Suprapubic skin (tissue), 4 donors: Measurements from ENCODE around the gene MRPS23. TPM values are rescaled to one million over a fixed set of nuclear protein-coding genes. Genes with fewer than 3 reads are reported as not detected.

ENCODE experiments used
- DNase-seq, 2 donors: peaks; one replicate each; pipeline ENCODE4 v3.0.0-alpha.2; 2019; ENCODE audit warnings: low spot score in 2 of 2
- H3K27ac ChIP-seq: fragments of 200-600 bp; sonication (generic); one replicate; pipeline ENCODE4 v1.5.1; 2019
- H3K27me3 ChIP-seq: fragments of 200-600 bp; sonication (generic); one replicate; pipeline ENCODE4 v1.5.1; 2019
- H3K36me3 ChIP-seq: fragments of 200-600 bp; sonication (generic); one replicate; pipeline ENCODE4 v1.5.1; 2019
- H3K4me1 ChIP-seq: fragments of 200-600 bp; sonication (generic); one replicate; pipeline ENCODE4 v1.5.1; 2019
- H3K4me3 ChIP-seq: fragments of 200-600 bp; sonication (generic); one replicate; pipeline ENCODE4 v1.5.1; 2019; ENCODE audit warnings: mild to moderate bottlenecking
- H3K9me3 ChIP-seq: fragments of 200-600 bp; sonication (generic); one replicate; pipeline ENCODE4 v1.5.1; 2019
- EP300 ChIP-seq: sonication (generic); formaldehyde crosslinking; IDR thresholded peaks from one replicate; pipeline ENCODE4 v1.6.1; 2017; ENCODE audit warnings: antibody characterized with exemption
- POLR2A ChIP-seq, 2 donors: fragments of 450-650 bp; IDR thresholded peaks; one replicate each; pipeline ENCODE4 v1.6.1; 2017; ENCODE audit warnings: antibody characterized with exemption in 2 of 2, mild to moderate bottlenecking in 2 of 2, moderate library complexity in 2 of 2
- POLR2AphosphoS5 ChIP-seq, 3 donors: sonication (generic); formaldehyde crosslinking; IDR thresholded peaks; one replicate each; pipeline ENCODE4 v1.6.1; 2017; ENCODE audit warnings: antibody characterized with exemption in 3 of 3
- WGBS: methylation state at CpG from one replicate; pipeline ENCODE4 v1.1.5; 2018; 5-methylcytosine and 5-hydroxymethylcytosine counted together
- total RNA-seq, 4 donors: library from RNA; depleted of rRNA; stranded (reverse); fragments of >200 nt; gene quantifications; one replicate each; pipeline ENCODE4 v1.1.0, GENCODE V29; 2016
- TF ChIP-seq, protein P1 (sequence below), 2 donors: fragments of 200-600 bp in 1 of 2; fragments of 450-650 bp in 1 of 2; sonication (generic) in 1 of 2; IDR thresholded peaks; one replicate each; pipeline ENCODE4 v1.5.1; 2016 to 2019; ENCODE audit warnings: antibody characterized with exemption in 2 of 2, mild to moderate bottlenecking in 1 of 2, moderate library complexity in 1 of 2

The MRPS23 gene
- total RNA-seq, 4 donors from 2014 or later, result 7.4 to 15.2 (median 12.5) TPM

GRCh38 chr17:57864273-57864672 is 14.4 kb upstream of the MRPS23 start:
- TF ChIP-seq, protein P1, sequence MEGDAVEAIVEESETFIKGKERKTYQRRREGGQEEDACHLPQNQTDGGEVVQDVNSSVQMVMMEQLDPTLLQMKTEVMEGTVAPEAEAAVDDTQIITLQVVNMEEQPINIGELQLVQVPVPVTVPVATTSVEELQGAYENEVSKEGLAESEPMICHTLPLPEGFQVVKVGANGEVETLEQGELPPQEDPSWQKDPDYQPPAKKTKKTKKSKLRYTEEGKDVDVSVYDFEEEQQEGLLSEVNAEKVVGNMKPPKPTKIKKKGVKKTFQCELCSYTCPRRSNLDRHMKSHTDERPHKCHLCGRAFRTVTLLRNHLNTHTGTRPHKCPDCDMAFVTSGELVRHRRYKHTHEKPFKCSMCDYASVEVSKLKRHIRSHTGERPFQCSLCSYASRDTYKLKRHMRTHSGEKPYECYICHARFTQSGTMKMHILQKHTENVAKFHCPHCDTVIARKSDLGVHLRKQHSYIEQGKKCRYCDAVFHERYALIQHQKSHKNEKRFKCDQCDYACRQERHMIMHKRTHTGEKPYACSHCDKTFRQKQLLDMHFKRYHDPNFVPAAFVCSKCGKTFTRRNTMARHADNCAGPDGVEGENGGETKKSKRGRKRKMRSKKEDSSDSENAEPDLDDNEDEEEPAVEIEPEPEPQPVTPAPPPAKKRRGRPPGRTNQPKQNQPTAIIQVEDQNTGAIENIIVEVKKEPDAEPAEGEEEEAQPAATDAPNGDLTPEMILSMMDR (IDR thresholded peaks at IDR 0.05), result no peak
- TF ChIP-seq POLR2A (IDR thresholded peaks at IDR 0.05), result no peak
- no peak for TF ChIP-seq POLR2AphosphoS5 (IDR thresholded peaks at IDR 0.05)
- no peak for TF ChIP-seq EP300
- Histone ChIP-seq H3K27me3 (no peaks in the 10 kb centered on the region), H3K4me1 (peaks cover 55% of the 10 kb centered on the region), H3K9me3 (no peaks in the 10 kb centered on the region), H3K4me3 (no peak overlapping the region), H3K27ac (no peak overlapping the region), H3K36me3 (peaks cover 8% of the 10 kb centered on the region)
- DNase-seq, result no peak
- WGBS, result 92% methylated on average over 8 of the region's 8 CpGs

DNA sequence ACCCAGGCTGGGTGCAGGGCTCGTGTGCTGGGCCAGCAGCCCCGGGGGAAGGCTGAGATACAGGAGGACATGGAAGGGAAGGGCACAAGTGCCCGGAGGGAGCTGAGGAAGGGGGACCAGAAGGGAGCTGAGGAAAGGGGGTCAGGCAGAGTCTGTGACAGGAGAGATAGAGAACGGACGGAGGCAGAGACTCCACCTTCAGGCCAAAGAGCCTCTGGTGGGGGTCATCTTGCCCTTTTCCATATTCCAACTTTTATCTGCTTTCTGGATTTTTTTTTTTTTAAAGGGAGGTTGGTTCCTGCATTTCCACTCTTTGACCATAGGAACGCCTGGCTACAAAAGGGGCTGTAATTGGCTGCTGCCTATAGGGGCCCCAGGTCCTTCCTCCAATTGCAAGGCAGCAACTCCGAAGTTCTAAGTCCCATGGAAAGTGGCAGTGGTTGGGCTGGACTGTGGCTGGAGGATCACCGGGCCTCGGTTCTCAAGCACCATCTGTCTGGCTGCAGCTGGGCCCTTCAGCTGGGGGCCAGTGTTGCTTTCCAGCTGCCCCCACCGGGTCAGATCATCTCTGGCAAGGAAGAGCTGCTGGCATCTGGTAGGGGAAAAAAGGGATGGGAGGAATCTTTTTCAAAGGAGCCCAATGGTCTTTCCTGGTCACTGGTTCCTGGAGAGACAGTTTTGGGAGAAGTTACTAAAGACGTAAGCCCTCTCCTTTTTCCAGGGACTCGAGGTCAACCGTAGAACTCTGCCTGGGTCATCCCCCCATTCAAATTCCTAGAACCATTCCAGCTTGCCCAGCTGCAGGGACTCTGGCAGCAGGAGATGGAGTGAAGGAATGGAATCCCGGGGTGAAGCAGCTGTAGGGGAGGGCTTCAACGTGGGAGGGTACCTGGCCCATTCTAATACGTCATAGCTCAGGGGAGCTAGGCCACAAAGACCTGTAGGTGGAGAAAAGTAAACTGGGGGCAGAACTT is 13.1 kb upstream of the MRPS23 start:
- Histone ChIP-seq H3K4me1 (peaks cover 43% of the 10 kb centered on the region), H3K36me3 (peaks cover 8% of the 10 kb centered on the region), H3K4me3 (no peak overlapping the region), H3K9me3 (no peaks in the 10 kb centered on the region), H3K27ac (no peak overlapping the region), H3K27me3 (no peaks in the 10 kb centered on the region)
- TF ChIP-seq, protein P1 (IDR thresholded peaks at IDR 0.05), result no peak
- TF ChIP-seq POLR2AphosphoS5 (IDR thresholded peaks at IDR 0.05) (no peak), POLR2A (IDR thresholded peaks at IDR 0.05) (no peak), EP300 (no peak)
- DNase-seq, result peak in 1 of 2 donors; percentile 54
- WGBS, result 72% methylated on average over 16 of the region's 16 CpGs

DNA sequence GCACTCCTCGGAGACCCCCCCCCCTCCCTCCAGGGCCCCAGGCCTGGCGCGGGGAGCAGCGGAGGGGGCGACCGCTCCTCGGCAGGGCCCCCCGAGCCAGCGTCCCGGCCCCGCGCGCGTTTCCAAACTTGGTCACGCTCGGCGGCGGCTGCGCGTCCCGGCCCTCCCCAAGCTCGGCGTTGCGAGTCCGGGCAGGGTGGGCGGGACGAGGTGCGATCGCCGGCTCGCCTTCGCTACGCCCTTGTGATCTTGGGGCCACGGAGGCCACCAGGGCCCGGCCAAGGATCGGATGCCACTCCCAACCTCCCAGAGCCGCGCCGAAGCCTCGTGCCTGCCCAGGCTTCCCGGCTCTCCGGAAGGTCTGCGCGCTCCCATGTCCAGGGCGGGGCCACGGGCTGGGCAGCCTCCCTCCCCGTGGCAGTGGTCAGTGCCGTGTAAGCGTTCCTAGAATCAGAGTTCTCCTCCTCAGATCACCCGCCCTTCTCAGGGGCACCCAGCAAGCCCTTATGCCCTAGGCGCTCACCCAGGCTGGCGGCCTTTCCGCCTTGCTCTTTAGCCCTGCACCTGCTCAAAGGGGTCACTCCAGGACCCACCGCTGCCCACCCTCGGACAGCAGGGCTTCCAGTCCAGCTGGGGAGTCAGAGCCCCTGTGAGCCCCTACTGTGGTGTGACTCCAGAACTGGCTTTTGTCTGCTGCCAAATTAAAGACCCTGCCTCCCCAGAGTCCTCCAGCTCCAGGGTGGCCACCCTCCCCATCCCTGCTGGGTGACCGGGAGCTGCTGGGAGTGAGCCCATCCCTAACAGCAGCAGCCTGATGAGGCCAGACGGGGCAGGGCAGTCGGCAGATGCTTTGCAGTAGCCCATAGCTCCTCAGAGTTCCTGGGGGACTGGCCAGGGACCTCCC is 12.2 kb upstream of the MRPS23 start:
- peak; percentile 80 to 86 for DNase-seq
- TF ChIP-seq EP300 (no peak), POLR2AphosphoS5 (IDR thresholded peaks at IDR 0.05) (no peak), POLR2A (IDR thresholded peaks at IDR 0.05) (no peak)
- TF ChIP-seq, protein P1 (IDR thresholded peaks at IDR 0.05), result no peak
- 59% methylated on average over 6 of the region's 58 CpGs for WGBS
- peaks cover 38% of the 10 kb centered on the region for H3K4me1 ChIP-seq
- peak overlapping the region; percentile 62 for H3K27ac ChIP-seq
- peak overlapping the region; percentile 53 for H3K4me3 ChIP-seq
- no peaks in the 10 kb centered on the region for H3K27me3 ChIP-seq
- no peaks in the 10 kb centered on the region for H3K9me3 ChIP-seq
- peaks cover 8% of the 10 kb centered on the region for H3K36me3 ChIP-seq

GRCh38 chr17:57861000-57861789 is 11.4 kb upstream of the MRPS23 start:
- Histone ChIP-seq H3K9me3 (no peaks in the 10 kb centered on the region), H3K36me3 (peaks cover 5% of the 10 kb centered on the region), H3K4me1 (peaks cover 36% of the 10 kb centered on the region), H3K27me3 (no peaks in the 10 kb centered on the region), H3K27ac (peak overlapping the region; percentile 62), H3K4me3 (peak overlapping the region; percentile 53)
- DNase-seq, result peak in 1 of 2 donors; percentile 83
- 1% methylated on average over 21 of the region's 34 CpGs for WGBS
- TF ChIP-seq POLR2A (IDR thresholded peaks at IDR 0.05), result no peak
- no peak for TF ChIP-seq EP300
- TF ChIP-seq POLR2AphosphoS5 (IDR thresholded peaks at IDR 0.05), result no peak
- TF ChIP-seq, protein P1 (IDR thresholded peaks at IDR 0.05), result no peak
